HG03196 (cell line): ENCODE measurements around the gene OCLN.
"Not testable (repeated sequence)": the region's sequence is repeated elsewhere in the genome, so short reads cannot be mapped to it uniquely, and the experiment has no call there.

Experiments used
- ATAC-seq: cut with Tn5 transposase; IDR thresholded peaks from one replicate; pipeline ENCODE4 v1.9.1; 2021; ENCODE audit not compliant: unreplicated experiment

Gene OCLN

GRCh38 chr5:69491027-69491426 is 1.6 kb upstream of the OCLN start:
- no peak for ATAC-seq

GRCh38 chr5:69491838-69492390 is 676 bp upstream of the OCLN start:
- ATAC-seq: no peak

- ATAC-seq: peak; percentile 48
Measured at GRCh38 chr5:69492923-69493395, 369 bp downstream of the OCLN start.

GRCh38 chr5:69493396-69494133 is 975 bp downstream of the OCLN start:
- ATAC-seq: no peak

- ATAC-seq: no peak
Measured at GRCh38 chr5:69494452-69494851, 1.9 kb downstream of the OCLN start.

GRCh38 chr5:69497006-69497520 is 4.5 kb downstream of the OCLN start:
- ATAC-seq: no peak

GRCh38 chr5:69498384-69498783 is 5.8 kb downstream of the OCLN start:
- no peak for ATAC-seq

GRCh38 chr5:69502367-69502766 is 9.8 kb downstream of the OCLN start:
- no peak for ATAC-seq

GRCh38 chr5:69502767-69503488 is 10.3 kb downstream of the OCLN start:
- ATAC-seq: no peak

GRCh38 chr5:69504036-69504435 is 11.4 kb downstream of the OCLN start:
- ATAC-seq: no peak

GRCh38 chr5:69505306-69505705 is 12.7 kb downstream of the OCLN start:
- ATAC-seq: no peak

- ATAC-seq: no peak
Measured at GRCh38 chr5:69509212-69509611, 16.6 kb downstream of the OCLN start.

- no peak for ATAC-seq
Measured at GRCh38 chr5:69510694-69511093, 18.1 kb downstream of the OCLN start.

- ATAC-seq: no peak
Measured at GRCh38 chr5:69512740-69513260, 20.2 kb downstream of the OCLN start.

- not testable (repeated sequence) for ATAC-seq
Measured at GRCh38 chr5:69515570-69515969, 23.0 kb downstream of the OCLN start.

- no peak for ATAC-seq
Measured at GRCh38 chr5:69516769-69517168, 24.2 kb downstream of the OCLN start.

- ATAC-seq: no peak
Measured at GRCh38 chr5:69517763-69518212, 25.2 kb downstream of the OCLN start.

GRCh38 chr5:69519285-69519684 is 26.7 kb downstream of the OCLN start:
- ATAC-seq: no peak

GRCh38 chr5:69522035-69522434 is 29.4 kb downstream of the OCLN start:
- ATAC-seq: no peak

GRCh38 chr5:69525490-69525889 is 32.9 kb downstream of the OCLN start:
- ATAC-seq: no peak

GRCh38 chr5:69526660-69527059 is 34.1 kb downstream of the OCLN start:
- no peak for ATAC-seq
